HG02852 (cell line): ENCODE data around the gene LGALS3BP.

Source experiments
- ATAC-seq: cut with Tn5 transposase; IDR thresholded peaks from one replicate; pipeline ENCODE4 v1.9.1; 2021; ENCODE audit warnings: mild to moderate bottlenecking, moderate library complexity; ENCODE audit not compliant: unreplicated experiment

Gene LGALS3BP

DNA sequence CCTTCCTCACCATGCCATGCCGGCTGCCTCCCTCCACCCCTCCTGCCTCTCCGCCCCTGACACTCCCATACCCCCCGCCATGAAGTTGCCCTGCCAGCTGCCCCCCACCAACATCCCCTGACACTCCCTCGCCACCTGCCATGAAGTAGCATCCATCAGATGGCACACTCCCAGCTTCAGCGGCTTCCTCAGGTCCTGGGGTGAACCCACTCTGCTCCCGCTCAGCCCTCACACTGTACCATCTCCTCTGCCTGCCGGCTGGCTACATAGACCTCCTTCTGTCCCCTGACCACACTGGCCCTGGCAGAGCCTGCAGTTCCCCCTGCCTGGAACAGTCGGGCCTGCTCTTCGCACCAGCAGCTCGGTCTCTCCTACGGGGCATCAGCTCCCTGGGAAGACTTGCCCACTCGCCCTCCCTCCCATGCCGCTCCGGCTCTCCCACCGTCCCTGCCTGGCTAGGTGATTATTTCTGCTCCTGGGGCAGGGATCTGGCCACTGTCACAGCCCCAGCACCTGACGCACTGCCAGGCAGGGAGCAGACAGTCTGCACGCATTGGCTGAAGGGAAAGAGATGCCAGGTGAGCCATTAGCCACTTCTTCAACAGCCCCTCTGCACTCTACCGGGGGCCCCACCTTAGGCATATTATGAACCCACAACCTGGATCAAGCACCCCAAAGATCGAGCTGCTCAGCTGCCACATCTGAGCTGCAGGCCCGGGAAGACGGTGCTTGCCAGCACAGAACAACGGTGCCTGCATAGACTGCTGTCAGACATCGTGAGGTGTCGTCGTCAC, 20.9 kb upstream of the LGALS3BP start:
- ATAC-seq: no peak

DNA sequence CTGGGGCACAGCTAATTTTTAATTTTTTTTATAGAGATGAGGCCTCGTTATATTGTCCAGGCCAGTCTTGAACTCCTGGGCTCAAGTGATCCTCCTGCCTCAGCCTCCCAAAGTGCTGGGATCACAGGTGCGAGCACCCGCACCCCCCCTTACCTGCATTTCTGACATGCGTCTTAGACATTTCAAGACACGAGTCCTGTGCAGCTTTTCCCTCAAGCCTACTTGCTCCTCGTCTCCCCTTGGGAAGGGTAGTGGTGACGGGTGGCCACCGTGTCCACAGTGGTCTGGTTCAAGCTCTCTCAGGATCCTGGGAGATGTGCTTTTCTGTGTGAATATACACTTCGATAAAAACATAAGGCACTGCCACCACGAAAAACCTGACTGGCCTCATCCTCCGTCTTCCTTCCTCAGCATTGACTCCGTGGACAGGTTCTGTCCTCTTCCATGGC, 20.2 kb upstream of the LGALS3BP start:
- ATAC-seq: no peak

DNA sequence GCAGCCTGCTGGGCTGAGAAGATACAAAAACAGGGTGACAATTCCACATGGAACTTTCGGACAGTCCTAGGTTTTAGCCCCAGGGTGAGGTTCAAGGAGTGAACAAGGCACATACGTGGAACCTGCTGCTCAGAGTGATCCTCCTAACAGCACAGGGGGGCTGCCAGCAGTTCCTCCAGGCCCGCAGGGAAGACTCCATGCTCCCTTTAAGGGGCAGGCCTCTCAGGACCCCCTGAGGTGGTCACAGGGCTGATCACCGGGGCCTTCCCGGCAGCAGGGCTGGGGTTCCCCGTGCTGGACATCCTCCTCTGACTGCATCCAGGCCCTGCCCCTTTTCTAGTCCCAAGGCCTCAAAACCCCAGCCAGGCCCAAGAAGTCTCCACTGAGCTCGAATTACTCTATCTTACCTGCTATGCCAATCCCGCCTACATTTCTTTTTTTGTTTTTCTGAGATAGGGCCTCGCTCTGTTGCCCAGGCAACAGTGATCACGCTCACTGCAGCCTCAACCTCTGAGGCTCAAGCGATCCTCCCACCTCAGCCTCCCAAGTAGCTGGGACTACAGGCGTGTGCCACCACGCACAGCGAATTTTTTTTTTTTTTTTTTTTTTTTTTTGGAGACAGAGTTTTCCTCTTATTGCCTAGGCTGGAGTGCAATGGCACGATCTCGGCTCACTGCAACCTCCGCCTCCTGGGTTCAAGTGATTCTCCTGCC, 19.5 kb upstream of the LGALS3BP start:
- ATAC-seq: no peak

DNA sequence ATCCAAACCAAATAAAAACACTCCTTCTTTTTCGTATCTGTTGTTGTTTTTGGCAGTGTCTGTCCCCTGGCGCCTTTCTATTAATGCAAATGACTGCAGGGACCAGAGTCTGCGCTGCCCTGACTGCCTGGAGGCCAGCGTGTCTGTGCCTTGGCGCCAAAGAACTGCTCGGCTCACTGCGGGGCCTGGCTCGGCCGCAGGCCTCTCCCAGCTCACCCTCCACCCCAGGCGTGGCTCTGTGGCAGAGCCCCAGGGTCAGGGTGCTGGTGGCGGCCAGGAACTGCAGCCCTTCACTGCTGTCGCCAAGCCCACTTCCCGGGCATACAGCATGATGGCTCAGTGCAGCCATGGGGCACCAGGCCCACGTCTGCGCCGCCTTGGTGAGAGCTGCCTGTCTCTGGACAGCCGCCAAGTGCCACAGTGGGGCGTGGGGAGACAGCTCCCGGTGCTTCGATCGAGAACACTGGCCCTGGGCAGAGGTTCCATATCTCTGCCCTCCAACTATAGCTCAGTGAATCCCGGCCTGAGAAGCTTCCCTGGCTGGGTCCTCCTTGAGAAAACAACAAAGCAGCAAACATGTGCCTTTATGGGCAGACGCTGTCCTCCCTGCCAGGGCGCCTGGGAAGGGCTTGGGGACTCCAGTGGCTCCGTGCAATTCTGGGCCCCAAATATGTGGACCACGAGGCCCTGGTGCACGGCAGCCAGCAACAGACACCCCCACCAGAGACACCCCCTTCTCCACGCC, 18.8 kb upstream of the LGALS3BP start:
- ATAC-seq: no peak

DNA sequence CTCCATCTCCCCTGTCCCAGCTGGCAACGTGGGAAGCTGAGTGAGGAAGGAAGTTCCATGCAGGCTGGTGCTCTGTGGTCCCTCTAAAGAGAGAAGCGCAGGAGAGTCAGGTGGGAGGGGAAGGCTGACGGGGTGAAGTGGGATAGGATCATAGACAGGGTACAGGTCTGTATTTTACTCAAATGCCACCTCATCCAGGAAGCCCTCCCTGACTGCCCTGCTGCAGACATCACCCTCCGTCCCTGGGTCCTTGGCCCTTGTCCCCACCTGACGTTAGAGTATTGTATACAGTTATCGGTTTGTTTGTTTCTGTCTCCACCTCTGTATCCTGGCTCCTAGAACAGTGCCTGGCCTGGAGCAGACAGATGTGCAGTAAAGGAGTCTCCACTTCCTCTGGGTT, 18.2 kb upstream of the LGALS3BP start:
- no peak for ATAC-seq

DNA sequence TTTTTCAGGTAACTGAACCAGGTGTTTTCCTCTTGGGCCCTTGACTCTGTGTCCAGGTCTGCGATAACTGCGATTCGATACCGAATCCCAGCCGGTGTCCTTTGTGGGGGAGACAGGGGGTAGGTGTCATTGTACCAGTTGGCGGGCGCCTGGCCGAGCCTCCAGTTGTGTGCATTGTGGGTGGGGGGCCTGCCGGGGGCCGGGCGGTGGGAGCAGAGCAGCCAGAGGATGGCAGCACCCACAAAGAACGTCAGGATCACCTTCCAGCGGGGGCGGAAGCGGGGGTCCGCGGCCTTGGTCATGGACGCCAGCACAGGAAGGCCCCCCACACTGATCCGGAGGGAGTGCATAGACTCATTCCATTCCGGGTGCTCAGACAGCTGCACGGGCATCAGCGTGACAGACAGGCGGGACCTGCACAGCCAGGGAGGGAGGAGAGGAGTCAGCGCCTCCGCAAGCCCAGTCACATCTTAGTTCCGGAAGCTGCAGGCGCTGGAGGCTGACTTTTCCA, 17.6 kb upstream of the LGALS3BP start:
- no peak for ATAC-seq

DNA sequence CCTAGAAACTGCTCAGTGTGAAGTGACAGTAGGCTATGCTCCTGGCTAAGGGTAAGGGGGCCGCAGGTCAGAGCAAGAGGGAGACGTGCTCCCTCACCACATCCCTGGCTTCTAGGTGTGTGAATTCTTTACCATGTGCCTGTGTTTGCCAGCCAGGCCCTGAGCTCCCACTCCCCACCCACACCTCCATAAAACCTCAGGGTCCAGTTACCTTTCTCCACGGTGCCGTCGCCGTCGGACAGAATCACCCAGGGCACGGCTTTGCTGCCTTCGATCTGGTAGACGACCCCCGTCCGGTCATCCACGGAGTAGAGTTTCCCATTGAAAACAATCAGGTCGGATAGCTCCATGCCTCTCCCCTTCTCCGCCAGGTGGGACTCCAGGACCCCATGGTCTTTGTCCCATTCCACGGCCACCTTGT, 17.1 kb upstream of the LGALS3BP start:
- no peak for ATAC-seq

DNA sequence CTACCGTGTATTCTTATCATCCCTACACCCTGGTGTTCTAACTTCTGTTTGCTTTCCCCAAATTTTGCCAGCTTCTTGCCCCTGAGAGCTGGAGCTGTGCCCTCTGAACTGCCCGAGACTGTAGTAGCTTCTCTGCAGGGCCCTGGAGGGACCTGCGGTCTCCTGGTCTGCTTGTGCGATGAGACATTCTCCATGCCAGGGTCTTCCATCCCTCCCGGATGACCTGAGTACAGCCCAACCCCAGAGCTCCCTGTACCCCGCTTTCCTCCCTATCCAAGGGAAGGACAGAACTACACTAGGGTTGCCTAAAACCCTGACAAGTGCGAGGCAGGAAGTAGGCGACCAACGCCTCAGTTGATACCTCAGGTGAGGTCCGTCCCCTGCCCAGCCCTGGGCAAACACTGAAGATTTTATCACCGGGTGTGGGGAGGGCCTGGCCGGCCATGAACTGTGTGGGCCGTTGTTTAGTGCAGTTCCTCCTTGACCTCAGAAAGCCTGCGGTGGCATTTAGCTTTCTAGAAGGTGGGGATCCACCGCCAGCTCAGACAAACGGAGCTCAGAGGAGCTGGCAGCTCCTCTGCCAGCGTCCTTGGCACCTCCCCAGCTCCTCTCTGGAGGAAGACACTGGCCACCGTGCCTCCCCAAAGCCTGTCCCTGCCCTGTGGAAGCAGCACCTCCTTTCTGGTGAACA, 16.2 kb upstream of the LGALS3BP start:
- no peak for ATAC-seq

DNA sequence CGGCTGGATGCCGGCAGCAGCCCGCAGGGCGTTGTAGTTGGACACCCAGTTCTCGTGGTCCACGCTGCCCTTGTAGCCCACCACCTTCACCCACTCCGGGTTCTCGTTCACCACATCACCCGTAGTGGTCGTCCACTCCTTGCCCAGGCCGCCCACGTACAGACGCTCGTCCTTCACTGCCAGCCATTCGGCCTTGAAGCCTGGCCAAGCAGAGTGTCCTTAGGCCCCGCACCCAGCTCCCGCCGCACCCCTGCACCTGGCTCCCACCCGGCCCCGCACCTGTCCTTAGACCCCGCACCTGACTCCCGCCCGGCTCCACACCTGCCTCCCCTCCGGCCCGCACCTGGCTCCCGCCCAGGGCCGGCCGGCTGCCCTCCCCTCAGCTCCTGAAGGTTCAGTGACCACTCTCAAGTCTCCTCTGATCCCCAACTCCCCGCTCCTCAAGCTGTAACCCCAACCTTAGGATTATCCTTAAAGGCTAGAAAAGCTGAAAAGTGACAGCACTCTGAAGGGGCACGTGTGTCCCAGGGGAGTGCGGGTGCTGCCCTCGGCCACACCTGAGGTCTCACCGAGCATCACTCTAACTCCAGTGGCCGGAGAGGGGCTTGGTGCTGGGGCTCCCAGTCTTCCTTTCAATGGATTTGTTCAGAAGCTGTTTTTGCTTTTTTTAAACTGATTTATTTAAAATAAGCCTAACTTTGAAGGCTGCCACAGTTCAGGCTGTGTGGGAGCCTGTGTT, 15.5 kb upstream of the LGALS3BP start:
- no peak for ATAC-seq

DNA sequence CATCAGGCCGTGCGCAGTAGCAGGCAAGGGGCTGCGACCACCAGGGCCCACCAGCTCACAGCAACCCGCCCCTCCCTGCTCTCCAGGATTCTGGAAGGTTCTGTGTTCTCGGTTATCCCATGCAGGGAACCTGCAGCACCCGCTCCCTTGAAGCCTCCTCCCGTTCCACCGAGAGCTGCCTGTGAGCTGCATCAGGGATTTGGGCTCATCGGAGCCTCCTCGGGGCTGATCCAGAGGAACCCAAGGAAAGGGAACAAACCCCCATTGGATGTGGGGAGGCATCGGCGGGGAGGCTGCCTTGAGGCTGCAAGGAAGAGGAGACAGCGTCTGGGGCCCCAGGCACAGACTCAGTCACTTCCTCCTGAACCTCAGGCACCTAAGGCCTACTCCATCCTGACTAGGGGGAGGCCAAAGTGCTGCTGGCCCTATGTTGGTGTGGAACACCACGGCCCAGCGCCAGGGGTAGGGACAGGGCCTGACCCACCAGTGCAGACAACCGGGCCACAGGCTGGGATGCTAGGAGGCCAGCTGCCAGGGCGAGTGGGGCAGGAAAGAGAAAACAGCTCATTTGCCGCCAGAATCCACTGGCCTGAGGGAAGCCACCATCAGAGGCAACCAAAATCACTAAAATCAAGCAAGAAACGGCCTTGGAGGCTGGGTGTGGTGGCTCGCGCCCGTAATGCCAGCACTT, 14.4 kb upstream of the LGALS3BP start:
- no peak for ATAC-seq

DNA sequence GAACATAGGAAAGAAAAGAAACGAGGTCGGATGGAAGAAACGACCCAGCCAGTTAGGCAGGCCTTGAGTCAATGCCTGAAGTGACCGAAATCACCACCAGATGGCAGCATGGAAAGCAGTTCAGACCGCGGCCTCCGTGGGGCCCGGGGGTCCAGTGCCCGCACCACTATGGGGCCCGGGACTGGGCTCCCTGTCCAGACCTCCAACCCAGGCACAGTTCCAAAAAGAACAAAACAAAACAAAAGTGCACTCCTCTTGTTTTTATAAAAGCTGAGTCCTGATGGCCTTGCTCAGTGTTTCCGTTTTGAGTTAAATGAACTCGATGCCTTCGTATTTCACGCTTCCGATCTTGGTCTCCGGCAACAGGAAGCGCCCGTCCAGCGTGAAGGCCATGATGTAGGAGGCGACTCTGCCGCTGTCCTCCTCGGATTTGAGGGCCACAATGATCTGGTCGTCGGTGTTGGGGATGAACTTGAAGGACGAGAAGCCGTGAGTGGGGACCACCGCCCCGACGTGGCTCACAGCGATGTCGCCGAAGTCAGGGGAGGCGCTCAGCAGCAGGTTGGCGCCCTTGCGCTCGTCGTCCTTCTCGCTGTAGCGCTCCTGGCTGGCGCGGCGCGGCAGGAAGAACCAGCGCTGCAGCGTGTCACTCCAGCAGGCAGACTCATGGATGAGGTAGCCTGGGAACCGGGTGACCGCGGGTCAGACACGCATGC, 13.7 kb upstream of the LGALS3BP start:
- ATAC-seq: no peak

DNA sequence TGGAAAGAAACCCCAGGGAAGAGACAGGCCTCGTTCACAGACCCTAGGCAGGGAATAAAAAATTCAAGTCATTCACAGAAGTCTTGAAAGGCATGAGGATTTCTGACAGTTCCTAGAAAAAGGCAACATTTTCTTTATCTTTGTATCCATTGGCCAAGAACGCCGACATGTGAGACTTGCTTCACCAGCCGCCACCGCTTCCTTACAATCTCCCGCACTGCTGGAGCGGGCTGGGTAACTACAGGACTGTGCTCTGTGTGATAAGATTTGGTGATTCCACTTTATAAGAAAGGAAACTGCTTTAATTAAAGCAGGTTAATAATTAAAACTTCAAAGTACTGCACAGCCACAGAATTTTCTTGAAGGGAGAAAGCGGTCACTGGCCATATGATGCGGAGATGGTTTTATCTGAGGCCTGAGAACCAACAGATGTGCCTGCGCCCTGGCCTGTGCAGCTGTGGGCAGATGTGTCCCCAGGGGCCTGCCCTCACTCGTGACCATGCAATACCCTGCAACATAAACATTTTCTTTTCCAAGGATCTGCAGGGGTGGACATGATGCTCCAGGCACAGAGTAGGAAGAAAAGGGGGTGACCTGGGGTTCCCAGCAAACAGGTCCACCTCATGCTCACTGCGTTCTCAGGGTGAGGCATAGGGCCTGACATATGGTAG, 13.0 kb upstream of the LGALS3BP start:
- ATAC-seq: no peak

DNA sequence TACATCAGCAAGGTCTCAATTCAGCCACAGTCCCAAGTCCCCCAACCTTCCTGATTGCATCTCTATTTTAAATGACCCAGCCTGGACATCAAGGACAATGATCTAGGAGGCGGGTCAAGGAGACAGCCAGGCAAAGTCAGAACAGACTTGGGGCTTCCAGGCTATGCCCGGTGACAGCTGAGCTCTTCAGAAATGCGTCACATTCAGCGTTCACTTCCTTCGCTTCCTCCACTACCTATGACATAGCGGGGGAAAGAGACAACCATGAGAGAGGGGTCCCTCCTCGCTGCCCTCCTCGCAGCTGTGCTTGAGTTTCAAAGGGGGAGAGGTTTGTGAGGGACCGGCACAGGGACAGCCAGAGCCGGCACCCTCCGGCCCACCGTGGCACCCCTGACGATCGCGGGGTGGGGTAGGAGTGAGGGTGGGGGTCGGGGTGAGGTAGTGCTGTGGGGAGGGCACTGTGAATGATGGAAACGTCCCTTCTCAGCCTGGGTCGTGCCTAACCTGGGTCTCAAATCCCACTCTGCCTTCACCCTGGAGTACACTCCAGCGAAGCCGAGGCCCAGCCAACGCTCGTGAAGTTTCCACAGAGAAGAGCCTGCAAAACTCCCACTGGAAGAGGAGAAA, 12.3 kb upstream of the LGALS3BP start:
- ATAC-seq: no peak

DNA sequence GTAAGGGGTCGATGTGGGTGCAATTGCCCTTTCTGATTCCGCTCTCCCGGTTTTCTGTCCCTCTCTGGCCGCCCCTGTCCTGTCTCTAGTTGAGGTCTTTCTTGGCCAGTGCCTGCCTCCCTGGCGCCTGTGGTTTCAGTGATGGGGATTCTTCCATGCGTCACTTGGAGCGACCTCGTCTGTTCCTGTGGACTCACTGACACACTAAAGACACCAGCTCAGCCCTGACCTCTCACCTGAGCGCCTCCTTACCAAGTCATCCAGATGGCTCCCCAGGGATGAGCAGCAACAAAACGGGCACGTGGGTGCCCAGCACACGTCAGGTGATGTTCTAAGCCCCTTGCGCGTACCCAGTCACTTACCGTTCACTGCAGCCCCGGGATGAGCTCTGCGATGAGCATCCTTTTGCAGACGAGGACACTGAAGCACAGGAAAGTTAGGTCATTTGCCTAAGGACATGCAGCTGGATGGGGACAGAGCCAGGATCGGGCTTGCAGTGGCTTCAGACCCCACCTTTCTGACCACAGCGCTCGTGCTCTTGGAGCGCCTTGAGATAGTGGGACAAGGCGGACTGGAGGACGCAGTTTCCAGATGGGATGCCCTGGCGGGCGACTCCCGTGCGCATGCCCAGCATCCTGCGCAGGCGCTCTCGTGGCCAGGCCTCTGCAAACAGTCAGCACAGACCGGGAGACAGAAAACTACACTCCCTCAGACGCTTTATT, 11.5 kb upstream of the LGALS3BP start:
- no peak for ATAC-seq

DNA sequence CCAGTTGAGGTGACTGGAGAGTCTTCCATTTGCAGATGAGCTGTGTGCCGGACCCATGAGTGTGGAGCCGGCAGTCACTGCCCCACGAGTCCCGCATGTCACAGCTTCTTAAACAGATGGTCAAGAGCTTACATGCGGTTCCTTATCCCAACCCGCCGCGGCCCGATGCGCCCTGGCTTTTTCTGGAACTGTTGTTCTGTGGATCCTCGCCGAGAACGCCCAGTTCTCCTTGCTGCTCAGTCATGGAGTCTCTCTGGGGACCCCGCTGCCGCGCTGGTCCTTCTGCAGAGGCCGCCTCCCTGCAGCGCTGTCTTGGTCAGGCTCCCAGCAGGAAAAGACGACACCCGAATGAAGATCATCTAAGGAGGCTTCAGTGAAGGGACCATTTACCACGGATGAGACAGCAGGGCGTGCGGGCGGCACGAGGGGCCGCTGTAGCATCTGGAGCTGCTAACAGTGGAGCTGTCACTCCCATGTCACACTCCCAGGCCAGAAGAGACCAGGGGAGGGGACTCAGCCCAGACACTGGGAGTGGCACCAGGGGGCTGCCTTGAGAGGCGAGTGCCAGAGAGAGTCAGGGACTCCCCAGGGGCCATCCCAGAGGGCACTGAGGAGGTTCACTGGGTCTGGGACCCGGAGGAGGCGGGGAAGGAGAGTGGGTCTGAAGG, 10.8 kb upstream of the LGALS3BP start:
- no peak for ATAC-seq

DNA sequence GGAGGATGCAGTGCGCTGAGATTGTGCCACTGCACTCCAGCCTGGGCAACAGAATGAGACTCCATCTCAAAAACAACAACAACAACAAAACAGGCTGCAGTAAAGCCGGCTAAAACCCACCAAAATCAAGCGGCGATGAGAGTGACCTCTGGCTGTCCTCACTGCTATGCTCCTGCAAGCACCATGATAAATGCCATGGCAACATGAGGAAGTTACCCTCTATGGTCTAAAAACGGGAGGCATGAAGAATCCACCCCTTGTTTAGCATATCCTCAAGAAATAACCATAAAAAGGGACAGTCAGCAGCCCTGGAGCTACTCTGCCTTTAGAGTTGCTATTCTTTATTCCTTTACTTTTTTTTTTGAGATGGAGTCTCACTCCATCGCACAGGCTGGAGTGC, 8.4 kb upstream of the LGALS3BP start:
- no peak for ATAC-seq
